Choroid plexus epithelial cell (primary cell): ENCODE data around the gene SMOC2.
"Not testable (repeated sequence)": the region's sequence is repeated elsewhere in the genome, so short reads cannot be mapped to it uniquely, and the experiment has no call there.

Experiments used
- DNase-seq: peaks from one replicate; pipeline ENCODE4 v3.0.0-alpha.2; 2010; ENCODE audit warnings: low read depth
- H3K4me3 ChIP-seq: 2 replicates; pipeline ENCODE4 v1.5.1; 2011; ENCODE audit warnings: low read depth, mild to moderate bottlenecking, control low read depth, low read length, moderate library complexity
- TF ChIP-seq, protein P1 (sequence below): conservative IDR thresholded peaks from 2 replicates; pipeline ENCODE4 v1.5.1; 2011; ENCODE audit warnings: low read depth, mild to moderate bottlenecking, control low read depth, inconsistent platforms, low read length, moderate library complexity

Gene SMOC2

DNA sequence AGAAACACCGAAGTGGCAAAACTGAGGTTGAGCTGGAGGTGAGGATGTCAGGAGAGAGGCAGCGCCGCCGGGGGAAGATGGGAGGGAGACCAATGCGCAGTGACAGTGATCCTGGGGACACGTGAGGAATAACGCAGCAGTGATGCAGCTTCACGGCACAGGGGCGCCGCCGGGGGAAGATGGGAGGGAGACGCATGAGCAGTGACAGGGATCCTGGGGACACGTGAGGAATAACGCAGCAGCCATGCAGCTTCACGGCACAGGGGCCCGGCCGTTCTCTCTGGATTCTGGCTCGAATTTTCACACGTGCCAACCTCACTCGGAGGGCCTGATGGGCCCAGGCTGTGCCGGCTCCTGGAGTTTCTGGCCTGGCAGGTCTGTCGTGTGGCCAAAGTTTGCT lies 94.7 kb downstream of the SMOC2 start:
- no peak for DNase-seq
- no peak overlapping the region for H3K4me3 ChIP-seq
- TF ChIP-seq, protein P1, sequence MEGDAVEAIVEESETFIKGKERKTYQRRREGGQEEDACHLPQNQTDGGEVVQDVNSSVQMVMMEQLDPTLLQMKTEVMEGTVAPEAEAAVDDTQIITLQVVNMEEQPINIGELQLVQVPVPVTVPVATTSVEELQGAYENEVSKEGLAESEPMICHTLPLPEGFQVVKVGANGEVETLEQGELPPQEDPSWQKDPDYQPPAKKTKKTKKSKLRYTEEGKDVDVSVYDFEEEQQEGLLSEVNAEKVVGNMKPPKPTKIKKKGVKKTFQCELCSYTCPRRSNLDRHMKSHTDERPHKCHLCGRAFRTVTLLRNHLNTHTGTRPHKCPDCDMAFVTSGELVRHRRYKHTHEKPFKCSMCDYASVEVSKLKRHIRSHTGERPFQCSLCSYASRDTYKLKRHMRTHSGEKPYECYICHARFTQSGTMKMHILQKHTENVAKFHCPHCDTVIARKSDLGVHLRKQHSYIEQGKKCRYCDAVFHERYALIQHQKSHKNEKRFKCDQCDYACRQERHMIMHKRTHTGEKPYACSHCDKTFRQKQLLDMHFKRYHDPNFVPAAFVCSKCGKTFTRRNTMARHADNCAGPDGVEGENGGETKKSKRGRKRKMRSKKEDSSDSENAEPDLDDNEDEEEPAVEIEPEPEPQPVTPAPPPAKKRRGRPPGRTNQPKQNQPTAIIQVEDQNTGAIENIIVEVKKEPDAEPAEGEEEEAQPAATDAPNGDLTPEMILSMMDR = no peak

GRCh38 chr6:168536196-168536595 lies 95.2 kb downstream of the SMOC2 start:
- H3K4me3 ChIP-seq = no peak overlapping the region
- DNase-seq = no peak
- TF ChIP-seq, protein P1 = no peak

GRCh38 chr6:168536665-168537539 lies 95.9 kb downstream of the SMOC2 start:
- DNase-seq = peak; percentile 3
- TF ChIP-seq, protein P1 = no peak
- no peak overlapping the region for H3K4me3 ChIP-seq

DNA sequence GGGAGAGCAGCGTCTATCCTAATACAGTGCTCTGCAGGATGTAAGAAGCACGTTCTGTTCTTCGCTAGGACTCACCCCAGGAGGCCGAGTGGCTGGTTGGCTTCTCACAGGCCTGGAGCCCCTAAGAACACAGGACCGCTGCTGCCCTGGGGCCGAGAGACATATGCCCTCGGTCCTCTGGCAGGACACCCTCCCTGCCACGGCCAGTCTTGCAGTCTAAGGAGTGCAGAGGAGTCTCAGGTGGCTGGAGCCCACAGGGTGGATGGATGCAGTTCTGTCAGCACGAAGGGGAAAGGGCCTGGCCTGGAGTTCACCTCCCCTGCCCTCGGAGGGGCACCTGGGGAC lies 96.5 kb downstream of the SMOC2 start:
- no peak for DNase-seq
- H3K4me3 ChIP-seq = no peak overlapping the region
- TF ChIP-seq, protein P1 = no peak

DNA sequence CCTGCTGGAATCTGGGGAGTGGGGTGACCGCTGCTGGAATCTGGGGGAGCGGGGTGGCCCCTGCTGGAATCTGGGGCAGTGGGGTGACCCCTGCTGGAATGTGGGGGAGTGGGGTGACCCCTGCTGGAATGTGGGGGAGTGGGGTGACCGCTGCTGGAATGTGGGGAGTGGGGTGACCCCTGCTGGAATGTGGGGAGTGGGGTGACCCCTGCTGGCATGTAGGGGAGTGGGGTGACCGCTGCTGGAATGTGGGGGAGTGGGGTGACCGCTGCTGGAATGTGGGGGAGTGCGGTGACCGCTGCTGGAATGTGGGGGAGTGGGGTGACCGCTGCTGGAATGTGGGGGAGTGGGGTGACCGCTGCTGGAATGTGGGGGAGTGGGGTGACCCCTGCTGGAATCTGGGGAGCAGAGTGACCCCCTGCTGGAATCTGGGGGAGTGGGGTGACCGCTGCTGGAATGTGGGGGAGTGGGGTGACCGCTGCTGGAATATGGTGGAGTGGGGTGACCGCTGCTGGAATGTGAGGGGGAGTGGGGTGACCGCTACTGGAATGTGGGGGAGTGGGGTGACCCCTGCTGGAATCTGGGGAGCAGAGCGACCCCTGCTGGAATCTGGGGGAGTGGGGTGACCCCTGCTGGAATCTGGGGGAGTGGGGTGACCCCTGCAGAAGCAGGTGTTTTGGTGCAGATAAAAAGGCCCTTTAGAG lies 97.4 kb downstream of the SMOC2 start:
- not testable (repeated sequence) for DNase-seq, H3K4me3 ChIP-seq

DNA sequence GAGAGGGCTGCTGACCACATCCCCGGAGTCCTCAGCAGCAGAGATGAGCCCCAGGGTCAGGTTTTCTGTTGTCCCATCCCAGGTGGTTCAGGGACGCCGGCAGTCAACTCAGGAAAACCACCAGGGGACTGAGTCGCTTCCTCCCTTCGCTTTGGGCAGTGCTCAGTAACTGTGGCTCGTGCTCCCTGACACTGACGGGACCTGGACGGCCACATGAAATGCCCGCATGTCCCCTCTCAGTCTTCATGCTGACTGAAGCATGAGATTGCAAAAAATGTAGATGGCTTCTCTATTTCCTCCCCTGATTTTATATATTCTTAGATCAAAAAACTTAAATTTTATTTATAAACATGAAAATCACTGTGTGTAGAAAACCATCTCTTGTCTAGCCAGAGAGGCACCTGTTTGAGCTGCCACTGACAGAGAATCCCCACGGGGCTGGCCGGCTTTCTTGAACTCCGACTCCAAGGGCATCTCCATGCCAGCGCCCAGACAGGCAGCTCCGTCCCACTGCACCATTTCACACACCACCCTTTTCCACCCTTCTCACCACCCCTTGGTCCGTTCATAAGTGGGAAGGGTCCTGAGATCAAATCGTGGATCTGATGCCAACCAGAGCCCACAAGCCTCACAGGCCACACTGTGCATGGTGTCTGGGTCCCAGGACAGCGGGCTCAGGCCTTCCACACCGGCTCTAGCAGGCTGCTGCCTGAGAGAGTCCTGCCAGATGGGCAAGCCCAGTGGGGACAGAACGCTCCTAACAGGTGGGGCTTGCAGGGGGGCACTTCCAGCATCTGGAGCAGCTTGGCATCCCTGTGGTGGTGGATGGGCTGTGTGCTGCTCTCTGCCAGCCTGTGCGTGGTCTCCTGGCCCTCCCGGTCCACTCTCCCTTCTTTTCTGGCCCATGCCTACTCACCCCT lies 98.2 kb downstream of the SMOC2 start:
- DNase-seq = no peak
- no peak overlapping the region for H3K4me3 ChIP-seq
- TF ChIP-seq, protein P1 = no peak
